Measurements from ENCODE around the gene RAD51B. TPM values are rescaled to one million over a fixed set of nuclear protein-coding genes. Genes with fewer than 3 reads are reported as not detected.

RAD51B gene
- total and polyA plus RNA-seq, 2 of the 13 experiments (the other 11 are each of a cell fraction or from before 2014, with no cell fraction given), result 7.0 to 9.5 TPM

- TF ChIP-seq ZNF598 (CRISPR knock-in tag; IDR thresholded peaks at IDR 0.05; ENCODE audit: borderline replicate concordance) (no peak), HNRNPH1 (optimal IDR thresholded peaks at IDR 0.05; ENCODE audit: low read depth, low read length) (no peak), ZNF557 (CRISPR knock-in tag; IDR thresholded peaks at IDR 0.05) (no peak), ZBTB38 (CRISPR knock-in tag; IDR thresholded peaks at IDR 0.05) (no peak), STAG1 (CRISPR knock-in tag; IDR thresholded peaks at IDR 0.05) (no peak)
- TF ChIP-seq, protein P1, sequence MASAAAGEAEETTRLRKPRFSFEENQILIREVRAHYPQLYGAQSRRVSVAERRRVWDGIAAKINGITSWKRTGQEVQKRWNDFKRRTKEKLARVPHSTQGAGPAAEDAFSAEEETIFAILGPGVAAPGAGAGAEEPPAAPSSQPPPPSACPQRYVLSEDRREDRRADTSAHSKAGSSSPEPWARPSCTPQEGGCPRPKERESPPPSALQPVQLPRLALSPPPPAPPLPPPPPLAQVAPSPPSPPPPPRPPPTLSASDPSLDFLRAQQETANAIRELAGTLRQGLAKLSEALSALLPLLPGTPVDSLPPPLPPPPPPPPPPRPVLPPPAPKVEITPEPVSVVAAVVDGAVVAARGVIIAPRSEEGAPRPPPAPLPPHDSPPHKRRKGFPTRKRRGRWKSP (CRISPR knock-in tag; IDR thresholded peaks at IDR 0.05), result no peak
These were observed 191.9 kb downstream of the RAD51B start (continued) for GRCh38 chr14:68011406-68012028.

DNA sequence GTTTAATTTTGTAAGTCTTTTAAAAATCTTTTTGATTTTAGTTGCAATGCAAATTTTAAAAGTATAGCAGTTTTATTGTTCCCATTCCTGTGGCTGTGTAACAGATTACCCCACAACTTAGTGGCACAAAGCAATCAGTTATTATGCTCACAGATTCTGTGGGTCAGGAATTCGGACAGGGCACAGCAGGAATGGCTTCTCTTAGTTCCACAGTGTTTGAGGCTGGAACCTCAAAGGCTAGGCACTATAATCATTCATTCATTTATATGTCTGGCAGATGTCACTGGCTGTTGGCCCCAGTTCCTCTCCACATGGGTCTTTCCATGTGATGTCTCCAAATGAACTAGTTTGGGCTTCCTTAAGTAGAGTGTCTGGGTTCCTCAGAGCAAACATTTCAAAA lies 193.3 kb downstream of the RAD51B start:
- FAIRE-seq, result no peak
- in situ Hi-C loops (cut with HindIII; ENCODE audit: extremely low pct_ligation_motif_present, low pct_unique_long_range_greater_than_20kb), result no loop called here
- TF ChIP-seq HHEX (CRISPR knock-in tag; IDR thresholded peaks at IDR 0.05) (no peak), ZNF17 (CRISPR knock-in tag; IDR thresholded peaks at IDR 0.05) (no peak), ZNF841 (CRISPR knock-in tag; IDR thresholded peaks at IDR 0.05; ENCODE audit: borderline replicate concordance) (no peak), HNRNPLL (IDR thresholded peaks at IDR 0.05; ENCODE audit: low read depth, low read length, poor library complexity, severe bottlenecking) (no peak), JUNB (CRISPR knock-in tag; IDR thresholded peaks at IDR 0.05; ENCODE audit: borderline replicate concordance) (no peak), HMGXB3 (CRISPR knock-in tag; IDR thresholded peaks at IDR 0.05; ENCODE audit: borderline replicate concordance) (no peak), ZNF572 (CRISPR knock-in tag; IDR thresholded peaks at IDR 0.05) (no peak), YY1 (IDR thresholded peaks at IDR 0.05; ENCODE audit: insufficient read depth, insufficient replicate concordance, low read depth, low read length) (no peak), RAD21 (CRISPR knock-in tag; IDR thresholded peaks at IDR 0.05) (no peak)
- TF ChIP-seq, protein P2, sequence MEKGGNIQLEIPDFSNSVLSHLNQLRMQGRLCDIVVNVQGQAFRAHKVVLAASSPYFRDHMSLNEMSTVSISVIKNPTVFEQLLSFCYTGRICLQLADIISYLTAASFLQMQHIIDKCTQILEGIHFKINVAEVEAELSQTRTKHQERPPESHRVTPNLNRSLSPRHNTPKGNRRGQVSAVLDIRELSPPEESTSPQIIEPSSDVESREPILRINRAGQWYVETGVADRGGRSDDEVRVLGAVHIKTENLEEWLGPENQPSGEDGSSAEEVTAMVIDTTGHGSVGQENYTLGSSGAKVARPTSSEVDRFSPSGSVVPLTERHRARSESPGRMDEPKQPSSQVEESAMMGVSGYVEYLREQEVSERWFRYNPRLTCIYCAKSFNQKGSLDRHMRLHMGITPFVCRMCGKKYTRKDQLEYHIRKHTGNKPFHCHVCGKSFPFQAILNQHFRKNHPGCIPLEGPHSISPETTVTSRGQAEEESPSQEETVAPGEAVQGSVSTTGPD (CRISPR knock-in tag; IDR thresholded peaks at IDR 0.05), result no peak

More for the DNA sequence above, 193.3 kb downstream of the RAD51B start:
- H3K4me2 ChIP-seq (ENCODE audit: low read depth, low read length), result no peak overlapping the region
- no peak overlapping the region for H3K27ac ChIP-seq (ENCODE audit: extremely low read length, insufficient read depth, low read length)
- no peaks in the 10 kb centered on the region for H3K79me2 ChIP-seq (ENCODE audit: insufficient read depth, low read length)
- intact Hi-C loops (cut with micrococcal nuclease; ENCODE audit: unreplicated experiment), result no loop called here
- H3K9me3 ChIP-seq (ENCODE audit: low read length), result no peaks in the 10 kb centered on the region
- no peaks in the 10 kb centered on the region for H3K36me3 ChIP-seq (replicated peaks in 1 of 2; ENCODE audit: control insufficient read depth in 1 of 2, insufficient read depth in 2 of 2, low read length in 2 of 2)
- no peak overlapping the region for H3K9ac ChIP-seq (ENCODE audit: insufficient read depth, low read depth, low read length)
- BruUV-seq (replicated peaks), result no TSS peak
- peaks cover 11% of the 10 kb centered on the region for H3K4me1 ChIP-seq (ENCODE audit: insufficient read depth, low read length)
- ChIA-PET POLR2A (no interaction called here), CTCF (ENCODE audit: low intra/inter-chr PET ratio, low total read pairs) (no interaction called here)
- no peak overlapping the region for H3K4me3 ChIP-seq (replicated peaks in 1 of 3; ENCODE audit: insufficient read depth in 1 of 3, low read depth in 2 of 3, low read length in 3 of 3)
- no peak for DNase-seq (ENCODE audit: low spot score)
- ATAC-seq, result no peak
- 75% methylated on average over 1 of the region's 1 CpG for WGBS (ENCODE audit: low lambda C conversion rate)
- no peaks in the 10 kb centered on the region for H3K27me3 ChIP-seq (ENCODE audit: control insufficient read depth in 1 of 2, insufficient read depth in 2 of 2, low read length in 2 of 2)
- no peaks in the 10 kb centered on the region for H4K20me1 ChIP-seq (ENCODE audit: insufficient read depth, low read length)
- H2AFZ ChIP-seq (ENCODE audit: low read length), result no peak overlapping the region

All from HepG2 (cell line).